Esophagus muscularis mucosa (tissue), 4 donors: ENCODE measurements around the gene NDRG2. TPM values are rescaled to one million over a fixed set of nuclear protein-coding genes. Genes with fewer than 3 reads are reported as not detected.
"Not testable (repeated sequence)": the region's sequence is repeated elsewhere in the genome, so short reads cannot be mapped to it uniquely, and the experiment has no call there.

Experiments used
- DNase-seq: peaks from one replicate; pipeline ENCODE4 v3.0.0-alpha.2; 2017; ENCODE audit errors: extremely low spot score
- H3K27ac ChIP-seq, 4 donors: fragments of 200-600 bp; sonication (generic); replicated peaks in 1 of 4; 1 replicate in 3 of 4; 2 replicates in 1 of 4; pipeline ENCODE4 v1.5.1; 2016 to 2019; ENCODE audit warnings: mild to moderate bottlenecking in 1 of 4
- H3K27me3 ChIP-seq, 4 donors: fragments of 200-600 bp; sonication (generic); one replicate each; pipeline versions ENCODE4 v1.5.1 to v1.6.0; 2016 to 2019
- H3K36me3 ChIP-seq, 4 donors: fragments of 200-600 bp; sonication (generic); one replicate each; pipeline ENCODE4 v1.5.1; 2016 to 2019
- H3K4me1 ChIP-seq, 4 donors: fragments of 200-600 bp; sonication (generic); one replicate each; pipeline ENCODE4 v1.5.1; 2016 to 2019
- H3K4me3 ChIP-seq, 4 donors: fragments of 200-600 bp; sonication (generic); 1 replicate in 2 of 4; 2 replicates in 2 of 4; pipeline ENCODE4 v1.5.1; 2016 to 2019; ENCODE audit warnings: mild to moderate bottlenecking in 4 of 4, moderate library complexity in 1 of 4
- H3K9me3 ChIP-seq, 4 donors: fragments of 200-600 bp; sonication (generic); 1 replicate in 3 of 4; 2 replicates in 1 of 4; pipeline ENCODE4 v1.5.1; 2016 to 2019
- CTCF ChIP-seq, 3 experiments: fragments of 200-600 bp in 2 of 3; fragments of 450-650 bp in 1 of 3; sonication (generic) in 2 of 3; IDR thresholded peaks; one replicate each; pipeline ENCODE4 v1.5.1; 2017 to 2019; ENCODE audit warnings: antibody characterized with exemption in 3 of 3, mild to moderate bottlenecking in 2 of 3, moderate library complexity in 1 of 3
- EP300 ChIP-seq: sonication (generic); formaldehyde crosslinking; IDR thresholded peaks from one replicate; pipeline ENCODE4 v1.6.1; 2017; ENCODE audit warnings: antibody characterized with exemption
- POLR2A ChIP-seq: fragments of 450-650 bp; IDR thresholded peaks from one replicate; pipeline ENCODE4 v1.6.1; 2017; ENCODE audit warnings: antibody characterized with exemption, moderate library complexity, mild to moderate bottlenecking, low read depth
- POLR2AphosphoS5 ChIP-seq, 2 donors: sonication (generic); formaldehyde crosslinking; IDR thresholded peaks; one replicate each; pipeline ENCODE4 v1.6.1; 2017; ENCODE audit warnings: antibody characterized with exemption in 2 of 2
- WGBS: methylation state at CpG from one replicate; pipeline ENCODE4 v1.1.5; 2018; 5-methylcytosine and 5-hydroxymethylcytosine counted together
- intact Hi-C: fragments of 100-400 bp; cut with DNase I; formaldehyde crosslinking; loops from one replicate; pipeline ENCODE4 v1.15.1; 2023
- total RNA-seq, 4 donors: library from RNA; depleted of rRNA; stranded (reverse); fragments of >200 nt; gene quantifications; one replicate each; pipeline versions ENCODE4 v1.1.0 to v1.2.1, GENCODE V29; 2016

The NDRG2 gene
- total RNA-seq, 4 donors from 2014 or later = 175 to 222 (median 201) TPM

GRCh38 chr14:20988717-20989470 lies 36.0 kb downstream of the NDRG2 start:
- Histone ChIP-seq H3K36me3 (peaks cover 19 to 26% (median 22%) of the 10 kb centered on the region in 4 donors), H3K9me3 (no peaks in the 10 kb centered on the region), H3K27me3 (no peaks in the 10 kb centered on the region), H3K4me3 (peak overlapping the region; percentile 65 to 96 (median 76)), H3K4me1 (peaks cover 26 to 34% (median 30%) of the 10 kb centered on the region in 4 donors), H3K27ac (peak overlapping the region; percentile 75 to 82 (median 78))
- no peak for DNase-seq
- TF ChIP-seq EP300 (no peak), POLR2AphosphoS5 (IDR thresholded peaks at IDR 0.05) (no peak), CTCF (IDR thresholded peaks at IDR 0.05) (no peak), POLR2A (no peak)
- intact Hi-C loops = loop anchor here (10.0 kb wide), 1 partner anchor 524 kb away; the partner anchor contains the start of genes PIP4P1 and PNP
- WGBS = 78% methylated on average over 14 of the region's 15 CpGs

- Histone ChIP-seq H3K9me3 (no peaks in the 10 kb centered on the region), H3K36me3 (peaks cover 0 to 5% (median 1%) of the 10 kb centered on the region in 4 donors), H3K4me3 (no peak overlapping the region), H3K27me3 (no peaks in the 10 kb centered on the region), H3K27ac (no peak overlapping the region), H3K4me1 (peaks cover 22 to 28% (median 25%) of the 10 kb centered on the region in 4 donors)
- DNase-seq = no peak
- intact Hi-C loops = loop anchor here (10.0 kb wide), 1 partner anchor 522 kb away; the partner anchor contains the start of genes PIP4P1 and PNP
- WGBS = 42% methylated on average over 2 of the region's 2 CpGs
- TF ChIP-seq POLR2A (no peak), POLR2AphosphoS5 (IDR thresholded peaks at IDR 0.05) (no peak), CTCF (IDR thresholded peaks at IDR 0.05) (no peak), EP300 (no peak)
These were observed 38.0 kb downstream of the NDRG2 start for GRCh38 chr14:20986811-20987210.

- H3K27me3 ChIP-seq, DNase-seq, H3K9me3 ChIP-seq, H3K27ac ChIP-seq, H3K4me3 ChIP-seq, H3K36me3 ChIP-seq: not testable (repeated sequence)
- WGBS = 94% methylated on average over 4 of the region's 4 CpGs
- H3K4me1 ChIP-seq = peaks cover 10 to 17% (median 14%) of the 10 kb centered on the region in 4 donors
- intact Hi-C loops = loop anchor here (10.0 kb wide), 1 partner anchor 521 kb away; the partner anchor contains the start of genes PIP4P1 and PNP
These were observed 39.2 kb downstream of the NDRG2 start for GRCh38 chr14:20985650-20986049.

- Histone ChIP-seq H3K9me3 (no peaks in the 10 kb centered on the region), H3K36me3 (no peaks in the 10 kb centered on the region), H3K4me3 (no peak overlapping the region), H3K27me3 (peaks cover 0 to 4% (median 0%) of the 10 kb centered on the region in 4 donors), H3K27ac (no peak overlapping the region), H3K4me1 (no peaks in the 10 kb centered on the region)
- intact Hi-C loops = loop anchor here (10.0 kb wide), 1 partner anchor 518 kb away; the partner anchor contains the start of genes PIP4P1 and PNP
- DNase-seq = no peak
- 59% methylated on average over 2 of the region's 2 CpGs for whole genome bisulfite sequencing
- TF ChIP-seq CTCF (IDR thresholded peaks at IDR 0.05) = no peak
- no peak for TF ChIP-seq EP300
- no peak for TF ChIP-seq POLR2AphosphoS5 (IDR thresholded peaks at IDR 0.05)
- no peak for TF ChIP-seq POLR2A
These were observed 42.1 kb downstream of the NDRG2 start for GRCh38 chr14:20982646-20983369.

GRCh38 chr14:20980906-20981305 lies 44.0 kb downstream of the NDRG2 start:
- intact Hi-C loops = loop anchor here (10.0 kb wide), 1 partner anchor 516 kb away; the partner anchor contains the start of genes PIP4P1 and PNP
- DNase-seq = no peak
- H3K27me3 ChIP-seq = peaks cover 0 to 4% (median 0%) of the 10 kb centered on the region in 4 donors
- TF ChIP-seq POLR2A (no peak), POLR2AphosphoS5 (IDR thresholded peaks at IDR 0.05) (no peak), CTCF (IDR thresholded peaks at IDR 0.05) (no peak), EP300 (no peak)
- 44% methylated on average over 1 of the region's 1 CpG for WGBS
- no peaks in the 10 kb centered on the region for H3K4me1 ChIP-seq
- H3K4me3 ChIP-seq = no peak overlapping the region
- H3K27ac ChIP-seq = no peak overlapping the region
- no peaks in the 10 kb centered on the region for H3K36me3 ChIP-seq
- no peaks in the 10 kb centered on the region for H3K9me3 ChIP-seq
